Lower leg skin (tissue), 3 donors: ENCODE results near the gene USP16.

ENCODE experiments used
- CTCF ChIP-seq, 3 donors: fragments of 450-650 bp; IDR thresholded peaks; one replicate each; pipeline ENCODE4 v1.5.1; 2016; ENCODE audit warnings: antibody characterized with exemption in 3 of 3, mild to moderate bottlenecking in 3 of 3, moderate library complexity in 2 of 3
- POLR2A ChIP-seq, 2 donors: fragments of 450-650 bp; IDR thresholded peaks; one replicate each; pipeline ENCODE4 v1.6.1; 2016 to 2017; ENCODE audit warnings: antibody characterized with exemption in 2 of 2, mild to moderate bottlenecking in 1 of 2, moderate library complexity in 1 of 2

- TF ChIP-seq CTCF (IDR thresholded peaks at IDR 0.05) (no peak), POLR2A (IDR thresholded peaks at IDR 0.05) (no peak)
Observed at GRCh38 chr21:29102791-29103257, 78.4 kb downstream of the USP16 start.
